Skeletal muscle satellite cell (primary cell): ENCODE measurements around the gene SETD4. TPM values are rescaled to one million over a fixed set of nuclear protein-coding genes. Genes with fewer than 3 reads are reported as not detected.
"Not testable (repeated sequence)": the region's sequence is repeated elsewhere in the genome, so short reads cannot be mapped to it uniquely, and the experiment has no call there.

Experiments used
- H3K27me3 ChIP-seq: 2 replicates; pipeline ENCODE4 v1.7.0; 2013; ENCODE audit warnings: low read length; ENCODE audit not compliant: control insufficient read depth, insufficient read depth
- H3K36me3 ChIP-seq: 2 replicates; pipeline ENCODE4 v1.7.0; 2013; ENCODE audit warnings: mild to moderate bottlenecking, control low read depth, low read length; ENCODE audit not compliant: insufficient read depth
- H3K4me1 ChIP-seq: 2 replicates; pipeline ENCODE4 v1.7.0; 2013; ENCODE audit warnings: low read length; ENCODE audit not compliant: control insufficient read depth, insufficient read depth
- H3K4me2 ChIP-seq: 2 replicates; pipeline ENCODE4 v1.7.0; 2013; ENCODE audit warnings: mild to moderate bottlenecking, low read length
- H3K4me3 ChIP-seq: 2 replicates; pipeline ENCODE4 v1.7.0; 2013; ENCODE audit warnings: low read length
- H3K9ac ChIP-seq: 2 replicates; pipeline ENCODE4 v1.7.0; 2013; ENCODE audit warnings: mild to moderate bottlenecking, low read depth, low read length, moderate library complexity
- H3K9me3 ChIP-seq: replicated peaks from 2 replicates; pipeline ENCODE4 v1.7.0; 2013; ENCODE audit warnings: mild to moderate bottlenecking, control low read depth, low read length
- total RNA-seq: library from RNA; depleted of rRNA; stranded (reverse); fragments of >200 nt; gene quantifications from 2 replicates; pipeline ENCODE4 v1.2.3, GENCODE V29; 2012; rRNA removed

SETD4 gene
- total RNA-seq, result 10.0 and 14.2 TPM in 2 replicates

DNA sequence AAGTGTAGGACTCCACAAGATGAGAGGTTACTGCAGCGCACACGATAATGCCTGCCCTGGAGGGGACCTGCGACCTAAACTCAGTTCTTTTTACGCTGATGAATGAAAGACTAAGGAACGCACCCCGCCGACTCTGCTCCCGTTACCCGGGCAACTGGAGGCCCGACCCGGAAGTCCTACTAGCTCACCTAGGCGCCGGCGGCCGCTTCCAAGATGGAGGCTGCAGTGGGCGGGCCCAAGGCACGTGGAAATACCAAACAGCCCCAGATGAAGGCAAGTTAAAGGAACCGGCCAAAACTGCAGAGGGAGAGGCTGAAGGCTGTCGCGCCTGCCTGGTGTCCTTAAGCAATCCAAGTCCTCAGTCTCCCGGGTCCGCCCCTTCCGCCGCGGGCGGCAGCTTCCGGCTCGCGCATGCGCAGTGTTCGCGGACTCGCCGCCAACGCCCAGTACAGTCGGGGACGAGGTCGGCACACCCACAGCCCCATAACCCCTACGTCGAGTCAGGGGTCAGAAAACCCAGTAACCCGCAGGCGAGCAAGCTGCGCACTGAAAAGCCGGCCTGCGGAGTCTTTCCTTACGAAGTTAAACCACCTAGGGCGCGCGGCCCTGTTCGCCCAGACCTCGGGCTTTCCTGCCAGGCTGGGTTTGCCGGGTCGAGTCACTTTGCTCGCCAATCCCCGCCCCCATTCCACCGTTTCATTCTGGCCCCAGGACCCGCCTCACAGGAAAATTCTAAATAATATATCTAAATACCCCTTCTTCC is at the start of gene SETD4:
SETD4 (minus strand) TSS at position 368 of the 763 bp plus-strand sequence. CDS start 1,638 bp downstream, outside the sequence.
- H3K9ac ChIP-seq, result peak within 1 kb of the TSS; percentile 91
- H3K9me3 ChIP-seq, result no peaks in the 10 kb centered on the region
- H3K4me3 ChIP-seq, result peak within 1 kb of the TSS; percentile 94
- peak within 1 kb of the TSS; percentile 95 for H3K4me2 ChIP-seq
- H3K4me1 ChIP-seq, result peaks cover 3% of the 10 kb centered on the region
- peaks cover 24% of the 10 kb centered on the region for H3K36me3 ChIP-seq
- no peaks in the 10 kb centered on the region for H3K27me3 ChIP-seq

GRCh38 chr21:36109868-36110267 is 49.5 kb upstream of the SETD4 start:
- H3K36me3 ChIP-seq, result no peaks in the 10 kb centered on the region
- H3K4me3 ChIP-seq, result no peak overlapping the region
- H3K4me1 ChIP-seq, result peaks cover 8% of the 10 kb centered on the region
- H3K9ac ChIP-seq, result no peak overlapping the region
- H3K4me2 ChIP-seq, result no peak overlapping the region
- peaks cover 45% of the 10 kb centered on the region for H3K27me3 ChIP-seq
- H3K9me3 ChIP-seq, result no peaks in the 10 kb centered on the region

DNA sequence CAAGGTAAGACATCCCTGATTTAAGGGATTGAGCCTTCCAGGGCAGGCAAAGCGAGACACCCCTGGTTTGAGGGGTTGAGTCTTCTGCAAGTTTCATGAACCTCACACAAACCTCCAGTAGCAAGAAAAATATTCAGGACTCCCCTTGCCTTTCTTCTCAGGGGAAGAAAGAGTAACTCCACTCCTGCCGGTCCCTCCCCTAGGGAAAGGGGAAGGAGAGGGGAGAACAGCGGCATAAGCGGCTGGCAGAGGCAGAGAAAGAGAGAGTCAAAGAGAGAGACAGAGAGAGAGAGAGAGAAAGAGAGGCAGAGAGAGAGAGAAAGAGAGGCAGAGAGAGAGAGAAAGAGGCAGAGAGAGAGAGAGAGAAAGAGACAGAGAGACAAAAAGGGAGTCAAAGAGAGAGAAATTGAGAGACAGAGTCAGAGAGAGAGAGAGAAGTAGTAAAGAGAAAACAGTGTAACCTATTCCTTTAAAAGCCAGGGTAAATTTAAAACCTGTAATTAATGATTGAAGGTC is 45.1 kb upstream of the SETD4 start:
- Histone ChIP-seq H3K9ac (no peak overlapping the region), H3K9me3 (no peaks in the 10 kb centered on the region), H3K4me1 (no peaks in the 10 kb centered on the region), H3K36me3 (no peaks in the 10 kb centered on the region), H3K4me3 (no peak overlapping the region), H3K4me2 (no peak overlapping the region), H3K27me3 (peaks cover 71% of the 10 kb centered on the region)

GRCh38 chr21:36104317-36105300 is 44.3 kb upstream of the SETD4 start:
- no peaks in the 10 kb centered on the region for H3K36me3 ChIP-seq
- peak overlapping the region; percentile 34 for H3K4me3 ChIP-seq
- no peak overlapping the region for H3K9ac ChIP-seq
- H3K4me2 ChIP-seq, result peak overlapping the region; percentile 24
- peaks cover 67% of the 10 kb centered on the region for H3K27me3 ChIP-seq
- H3K4me1 ChIP-seq, result no peaks in the 10 kb centered on the region
- H3K9me3 ChIP-seq, result no peaks in the 10 kb centered on the region

DNA sequence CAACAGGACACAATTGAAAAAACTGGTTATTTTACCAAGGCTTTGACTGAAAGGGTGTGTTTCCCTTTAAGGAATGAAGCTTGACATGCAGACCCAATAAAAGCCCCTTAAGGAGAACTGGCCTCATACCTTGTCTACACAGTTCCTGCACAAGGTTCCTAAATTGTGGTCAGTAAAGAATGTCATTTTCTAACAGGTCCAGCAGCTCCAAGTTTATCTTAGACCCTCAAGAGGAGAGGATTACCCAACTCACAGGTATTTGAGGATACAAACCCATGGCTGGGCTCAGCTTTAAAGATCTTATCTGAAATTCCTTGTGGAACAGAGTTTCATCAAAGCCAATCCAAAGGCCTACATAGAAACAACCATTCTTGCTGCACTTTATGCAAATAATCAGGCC is 43.1 kb upstream of the SETD4 start:
- Histone ChIP-seq H3K27me3 (peaks cover 57% of the 10 kb centered on the region), H3K36me3 (no peaks in the 10 kb centered on the region), H3K9ac (no peak overlapping the region), H3K4me3 (no peak overlapping the region), H3K9me3 (no peaks in the 10 kb centered on the region), H3K4me2 (no peak overlapping the region), H3K4me1 (no peaks in the 10 kb centered on the region)

GRCh38 chr21:36100971-36101641 is 40.8 kb upstream of the SETD4 start:
- Histone ChIP-seq H3K9ac (no peak overlapping the region), H3K4me3 (no peak overlapping the region), H3K9me3 (no peaks in the 10 kb centered on the region), H3K4me2 (no peak overlapping the region), H3K27me3 (peaks cover 51% of the 10 kb centered on the region), H3K4me1 (no peaks in the 10 kb centered on the region), H3K36me3 (no peaks in the 10 kb centered on the region)

DNA sequence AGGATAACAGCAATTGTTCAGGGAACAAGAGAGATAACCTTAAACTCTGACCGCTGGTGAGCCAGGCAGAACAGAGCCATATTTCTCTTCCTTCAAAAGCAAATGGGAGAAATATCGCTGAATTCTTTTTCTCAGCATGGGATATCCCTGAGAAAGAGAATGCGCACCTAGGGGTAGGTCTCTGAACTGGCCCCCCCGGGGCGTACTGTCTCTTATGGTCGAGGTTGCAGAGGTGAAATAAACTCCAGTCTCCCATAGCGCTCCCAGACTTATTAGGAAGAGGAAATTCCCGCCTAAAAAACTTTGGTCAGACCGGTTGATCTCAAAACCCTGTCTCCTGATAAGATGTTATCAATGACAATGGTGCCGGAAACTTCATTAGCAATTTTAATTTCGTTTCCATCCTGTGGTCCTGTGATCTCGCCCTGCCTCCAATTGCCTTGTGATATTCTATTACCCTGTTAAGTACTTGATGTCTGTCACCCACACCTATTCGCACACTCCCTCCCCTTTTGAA is 39.4 kb upstream of the SETD4 start:
- H3K4me2 ChIP-seq, H3K4me1 ChIP-seq, H3K4me3 ChIP-seq, H3K9me3 ChIP-seq, H3K36me3 ChIP-seq, H3K9ac ChIP-seq: not testable (repeated sequence)
- H3K27me3 ChIP-seq, result peaks cover 37% of the 10 kb centered on the region

GRCh38 chr21:36099000-36099399 is 38.7 kb upstream of the SETD4 start:
- Histone ChIP-seq H3K36me3 (no peaks in the 10 kb centered on the region), H3K4me3 (no peak overlapping the region), H3K9ac (no peak overlapping the region), H3K27me3 (peaks cover 30% of the 10 kb centered on the region), H3K4me1 (no peaks in the 10 kb centered on the region), H3K4me2 (no peak overlapping the region), H3K9me3 (peaks cover 2% of the 10 kb centered on the region)

DNA sequence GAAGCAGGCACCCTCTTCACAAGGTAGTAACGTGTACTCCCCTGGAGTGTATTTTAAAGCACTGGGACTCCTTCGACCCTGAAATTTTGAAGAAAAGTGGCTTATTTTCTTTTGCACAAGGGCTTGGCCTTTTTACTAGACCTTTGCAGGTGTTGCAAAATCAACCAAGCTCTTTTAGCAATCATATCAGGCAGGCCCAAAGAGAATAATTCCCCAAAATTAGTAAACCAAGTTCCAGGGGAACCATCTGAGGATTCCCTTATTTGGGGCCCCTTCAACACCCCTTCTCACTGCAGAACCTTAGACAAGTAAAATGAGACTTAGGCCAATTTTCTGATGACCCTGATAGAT is 37.8 kb upstream of the SETD4 start:
- Histone ChIP-seq H3K27me3 (peaks cover 29% of the 10 kb centered on the region), H3K36me3 (no peaks in the 10 kb centered on the region), H3K9ac (no peak overlapping the region), H3K4me2 (no peak overlapping the region), H3K4me3 (no peak overlapping the region), H3K9me3 (peaks cover 11% of the 10 kb centered on the region), H3K4me1 (no peaks in the 10 kb centered on the region)

DNA sequence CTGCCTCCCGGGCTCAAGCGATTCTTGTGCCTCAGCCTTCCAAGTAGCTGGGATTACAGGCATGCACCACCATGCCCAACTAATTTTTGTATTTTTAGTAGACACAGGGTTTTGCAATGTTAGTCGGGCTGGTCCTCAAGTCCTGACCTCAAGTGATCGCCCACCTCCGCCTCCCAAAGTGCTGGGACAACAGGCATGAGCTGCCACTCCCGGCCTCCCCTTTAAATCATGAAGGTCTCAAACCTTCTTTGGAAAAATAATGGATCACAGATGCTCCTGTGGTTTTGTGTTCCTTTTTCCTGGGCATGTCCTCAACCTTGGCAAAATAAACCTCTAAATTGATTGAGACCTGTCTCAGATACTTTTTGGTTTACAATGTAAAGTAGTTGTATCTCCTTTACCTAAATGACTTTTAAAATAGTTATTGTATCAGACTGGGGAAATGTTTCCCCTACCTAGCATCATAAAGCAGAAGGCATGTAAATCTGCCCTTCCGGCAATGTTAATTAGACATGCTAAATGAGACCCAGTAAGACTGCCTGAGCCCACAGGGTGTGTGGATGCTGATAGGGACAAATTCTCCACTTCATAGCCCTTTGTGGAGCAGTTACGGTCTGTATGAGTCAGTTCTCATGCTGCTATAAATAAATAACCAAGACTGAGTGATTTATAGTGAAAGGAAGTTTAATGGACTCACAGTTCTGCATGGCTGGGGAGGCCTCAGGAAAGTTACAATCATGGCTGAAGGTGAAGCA is 37.3 kb upstream of the SETD4 start:
- Histone ChIP-seq H3K9ac (no peak overlapping the region), H3K36me3 (no peaks in the 10 kb centered on the region), H3K4me3 (no peak overlapping the region), H3K4me1 (no peaks in the 10 kb centered on the region), H3K27me3 (peaks cover 26% of the 10 kb centered on the region), H3K9me3 (peaks cover 13% of the 10 kb centered on the region), H3K4me2 (no peak overlapping the region)
